Measurements from ENCODE around the gene SERBP1. TPM values are rescaled to one million over a fixed set of nuclear protein-coding genes. Genes with fewer than 3 reads are reported as not detected.

Gene SERBP1
- total RNA-seq, 1 donor from 2014 or later, result 135 TPM

DNA sequence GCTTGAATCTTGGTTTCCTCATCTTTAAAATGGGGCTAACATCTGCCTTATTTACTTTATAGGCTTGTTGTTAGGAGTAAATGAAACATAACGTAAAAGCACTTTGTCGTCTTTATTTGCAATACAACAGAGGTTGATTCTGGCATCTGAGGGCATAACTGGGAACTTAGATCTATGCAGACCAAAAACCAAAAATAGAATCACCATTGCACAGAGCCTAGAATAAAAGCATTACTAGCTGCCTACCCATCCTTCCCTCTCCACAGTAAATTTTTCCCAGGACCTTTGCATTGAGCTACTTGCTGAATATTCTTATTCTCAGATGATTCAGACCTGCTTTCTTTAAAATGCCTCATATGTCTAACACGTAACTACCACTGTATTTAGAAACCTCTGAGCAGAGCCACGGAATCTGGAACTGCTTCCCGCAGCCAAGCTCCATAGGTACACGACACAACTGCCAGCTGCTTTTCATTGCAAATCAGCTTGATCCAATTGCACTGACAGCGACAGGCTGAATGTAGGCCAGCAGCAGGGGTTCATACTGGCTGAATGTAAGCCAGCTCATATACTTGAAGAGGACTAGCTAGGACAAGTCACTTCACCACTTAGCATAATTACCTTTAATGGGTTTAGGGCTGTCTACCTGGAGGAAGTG is 33.2 kb upstream of the SERBP1 start:
- DNase-seq (no peak), ATAC-seq (no peak)
- TF ChIP-seq, protein P1, sequence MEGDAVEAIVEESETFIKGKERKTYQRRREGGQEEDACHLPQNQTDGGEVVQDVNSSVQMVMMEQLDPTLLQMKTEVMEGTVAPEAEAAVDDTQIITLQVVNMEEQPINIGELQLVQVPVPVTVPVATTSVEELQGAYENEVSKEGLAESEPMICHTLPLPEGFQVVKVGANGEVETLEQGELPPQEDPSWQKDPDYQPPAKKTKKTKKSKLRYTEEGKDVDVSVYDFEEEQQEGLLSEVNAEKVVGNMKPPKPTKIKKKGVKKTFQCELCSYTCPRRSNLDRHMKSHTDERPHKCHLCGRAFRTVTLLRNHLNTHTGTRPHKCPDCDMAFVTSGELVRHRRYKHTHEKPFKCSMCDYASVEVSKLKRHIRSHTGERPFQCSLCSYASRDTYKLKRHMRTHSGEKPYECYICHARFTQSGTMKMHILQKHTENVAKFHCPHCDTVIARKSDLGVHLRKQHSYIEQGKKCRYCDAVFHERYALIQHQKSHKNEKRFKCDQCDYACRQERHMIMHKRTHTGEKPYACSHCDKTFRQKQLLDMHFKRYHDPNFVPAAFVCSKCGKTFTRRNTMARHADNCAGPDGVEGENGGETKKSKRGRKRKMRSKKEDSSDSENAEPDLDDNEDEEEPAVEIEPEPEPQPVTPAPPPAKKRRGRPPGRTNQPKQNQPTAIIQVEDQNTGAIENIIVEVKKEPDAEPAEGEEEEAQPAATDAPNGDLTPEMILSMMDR (IDR thresholded peaks at IDR 0.05), result no peak
- Histone ChIP-seq H3K4me3 (no peak overlapping the region), H3K36me3 (no peaks in the 10 kb centered on the region), H3K27ac (no peak overlapping the region), H3K9me3 (no peaks in the 10 kb centered on the region), H3K4me1 (no peaks in the 10 kb centered on the region), H3K27me3 (ENCODE audit: low read depth) (no peaks in the 10 kb centered on the region)
- intact Hi-C loops (cut with DNase I), result no loop called here

DNA sequence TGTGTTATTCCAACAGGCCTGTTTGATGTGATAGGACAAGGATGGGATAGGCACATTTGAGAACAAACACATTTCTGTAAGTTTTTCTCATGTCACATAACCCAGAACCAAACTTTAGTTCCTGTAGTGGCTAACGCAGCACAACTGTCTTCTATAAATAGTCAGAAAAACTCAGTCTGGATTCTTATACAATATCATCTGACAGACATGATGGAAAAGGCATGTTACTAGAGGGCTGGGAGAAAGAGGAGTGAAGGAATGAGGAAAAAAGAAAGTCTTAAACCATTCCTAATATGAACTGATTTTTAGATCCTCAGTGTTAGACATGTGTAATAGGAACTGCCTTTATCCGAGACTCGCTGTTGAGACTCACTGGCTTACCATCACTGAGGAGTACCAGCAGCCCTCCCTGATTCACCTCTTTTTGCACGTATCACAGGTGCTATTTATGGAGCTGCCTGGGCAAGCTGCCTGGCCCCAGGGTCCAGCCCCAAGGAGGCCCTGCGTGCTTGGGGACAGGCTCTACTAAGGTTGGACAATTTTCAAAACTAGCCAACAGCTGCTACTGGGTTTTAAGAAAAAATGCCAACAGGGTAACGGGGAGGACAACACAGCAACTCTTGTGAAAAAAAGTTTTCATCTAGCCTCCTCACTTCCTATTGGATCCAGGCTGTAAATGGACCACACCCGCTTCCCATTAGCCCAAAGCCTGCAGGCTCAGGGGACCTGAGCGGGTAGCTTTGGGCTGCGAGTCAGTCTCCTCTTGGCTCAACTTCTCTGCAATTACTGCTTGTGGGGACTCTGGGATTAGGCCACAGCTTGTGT is 30.7 kb upstream of the SERBP1 start:
- DNase-seq, result no peak
- Histone ChIP-seq H3K27me3 (ENCODE audit: low read depth) (no peaks in the 10 kb centered on the region), H3K4me1 (no peaks in the 10 kb centered on the region), H3K4me3 (no peak overlapping the region), H3K36me3 (no peaks in the 10 kb centered on the region), H3K27ac (no peak overlapping the region), H3K9me3 (no peaks in the 10 kb centered on the region)
- TF ChIP-seq, protein P1 (IDR thresholded peaks at IDR 0.05), result no peak
- ATAC-seq, result peak; percentile 59
- intact Hi-C loops (cut with DNase I), result no loop called here

DNA sequence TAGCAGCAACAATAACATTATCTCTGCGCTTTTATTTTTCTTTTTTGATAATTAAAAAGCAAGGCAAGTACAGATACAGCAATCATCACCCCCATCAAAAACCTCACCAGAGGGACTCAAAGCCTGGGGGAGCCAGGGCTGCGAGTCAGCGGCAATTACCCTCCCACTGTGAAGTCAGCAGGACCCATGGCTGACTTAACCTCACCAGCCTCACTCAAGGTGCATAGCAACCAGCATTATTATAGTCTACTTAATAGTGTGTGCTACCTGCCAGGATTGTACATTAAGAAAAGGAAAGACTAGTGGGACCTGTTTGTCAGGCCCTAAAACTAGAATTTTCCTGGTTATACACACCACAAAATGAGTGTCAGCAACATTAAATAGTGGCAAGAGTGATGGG is 28.9 kb upstream of the SERBP1 start:
- Histone ChIP-seq H3K9me3 (no peaks in the 10 kb centered on the region), H3K4me3 (no peak overlapping the region), H3K27ac (no peak overlapping the region), H3K4me1 (no peaks in the 10 kb centered on the region), H3K36me3 (no peaks in the 10 kb centered on the region), H3K27me3 (ENCODE audit: low read depth) (no peaks in the 10 kb centered on the region)
- intact Hi-C loops (cut with DNase I), result no loop called here
- DNase-seq (no peak), ATAC-seq (no peak)
- TF ChIP-seq, protein P1 (IDR thresholded peaks at IDR 0.05), result no peak

DNA sequence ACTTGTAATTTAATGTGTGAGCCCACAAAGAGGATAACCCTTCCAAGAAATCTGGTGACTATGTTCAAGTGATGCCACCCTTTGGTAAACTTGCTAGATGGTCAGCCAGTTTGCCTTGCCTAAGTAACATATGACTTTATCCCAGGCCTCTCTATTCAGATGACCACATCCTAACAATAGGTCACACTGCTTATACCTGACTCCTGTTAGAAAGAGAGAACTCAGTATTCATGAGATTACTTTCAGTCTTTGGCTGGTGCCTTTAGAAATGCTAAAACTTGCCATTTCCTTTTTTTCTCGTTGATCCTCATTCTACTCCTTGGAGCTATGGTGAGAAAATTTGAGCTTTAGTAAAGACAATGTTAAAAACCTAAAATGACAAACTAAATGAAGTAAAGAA is 28.5 kb upstream of the SERBP1 start:
- intact Hi-C loops (cut with DNase I), result no loop called here
- H3K27me3 ChIP-seq (ENCODE audit: low read depth), result no peaks in the 10 kb centered on the region
- TF ChIP-seq, protein P1 (IDR thresholded peaks at IDR 0.05), result no peak
- H3K36me3 ChIP-seq, result no peaks in the 10 kb centered on the region
- ATAC-seq, result no peak
- no peaks in the 10 kb centered on the region for H3K9me3 ChIP-seq
- no peak overlapping the region for H3K4me3 ChIP-seq
- no peaks in the 10 kb centered on the region for H3K4me1 ChIP-seq
- H3K27ac ChIP-seq, result no peak overlapping the region
- no peak for DNase-seq

DNA sequence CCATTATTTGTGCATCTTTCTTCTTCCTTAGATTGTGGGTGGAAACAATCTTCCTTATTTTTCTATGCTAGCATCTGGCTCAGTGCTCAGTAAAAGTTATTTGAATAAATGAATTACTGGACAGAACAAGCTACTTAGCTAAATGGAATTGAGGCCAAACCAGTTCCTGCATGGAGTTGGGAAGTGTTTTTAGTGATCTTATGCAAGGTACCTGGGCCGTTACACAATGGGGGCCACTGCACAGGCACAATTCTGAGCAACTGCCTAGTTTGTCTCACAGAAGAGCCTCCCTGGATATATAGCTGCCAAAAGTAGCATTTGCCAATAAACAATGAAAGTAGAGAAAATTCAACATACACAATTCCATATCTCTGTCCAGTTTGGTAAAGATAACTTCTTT is 27.0 kb upstream of the SERBP1 start:
- intact Hi-C loops (cut with DNase I), result no loop called here

More for the DNA sequence above, 27.0 kb upstream of the SERBP1 start:
- Histone ChIP-seq H3K9me3 (no peaks in the 10 kb centered on the region), H3K27ac (no peak overlapping the region), H3K36me3 (no peaks in the 10 kb centered on the region), H3K4me1 (no peaks in the 10 kb centered on the region), H3K4me3 (no peak overlapping the region), H3K27me3 (ENCODE audit: low read depth) (no peaks in the 10 kb centered on the region)
- TF ChIP-seq, protein P1 (IDR thresholded peaks at IDR 0.05), result no peak
- DNase-seq (no peak), ATAC-seq (peak; percentile 30 to 65)

All from lower lobe of right lung (tissue), 2 donors.